ENCODE measurements around the gene MAPK9. TPM values are rescaled to one million over a fixed set of nuclear protein-coding genes. Genes with fewer than 3 reads are reported as not detected.
"Not testable (repeated sequence)": the region's sequence is repeated elsewhere in the genome, so short reads cannot be mapped to it uniquely, and the experiment has no call there.

Gene MAPK9
- total RNA-seq, 1 donor from 2014 or later = 41.6 TPM

DNA sequence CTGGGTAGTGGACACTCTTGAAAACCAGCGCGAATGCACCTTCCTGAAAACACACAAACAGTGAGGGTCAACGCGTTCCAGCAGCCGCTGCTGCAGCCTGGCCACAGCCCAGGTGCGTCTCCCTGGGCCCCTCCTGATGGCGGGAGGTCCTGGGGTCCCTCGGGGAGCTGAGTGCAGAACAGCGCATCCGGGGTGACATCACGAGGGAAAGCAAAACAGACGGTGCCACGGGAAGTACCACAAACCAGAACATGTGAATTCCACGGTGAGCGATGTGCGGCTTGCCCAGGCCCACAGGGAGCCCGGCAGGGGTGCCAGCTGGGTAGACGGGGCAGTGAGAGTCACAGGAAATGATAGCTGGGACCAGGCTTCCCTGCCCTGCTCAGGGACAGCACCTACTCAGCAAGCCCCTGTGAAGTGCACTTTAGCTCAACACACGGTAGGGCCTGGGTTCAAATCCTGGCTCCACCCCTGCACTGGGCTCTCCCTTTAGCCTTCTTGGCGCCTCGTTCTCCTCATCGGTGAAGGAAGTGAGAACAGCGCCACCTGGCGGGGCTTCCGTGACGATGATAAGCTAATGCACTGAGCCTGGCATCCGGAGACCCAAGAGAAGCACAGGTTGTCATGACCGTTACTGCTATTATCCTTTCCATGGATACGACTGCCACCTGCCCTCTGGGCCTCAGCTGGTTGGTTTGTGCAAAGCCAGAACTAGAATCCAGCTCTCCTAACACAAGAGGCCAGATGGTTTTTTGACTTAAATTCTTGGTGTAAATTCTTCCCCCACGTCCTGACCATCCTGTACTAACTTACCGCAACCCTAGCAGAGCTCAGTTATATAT, 36.6 kb upstream of the MAPK9 start:
- intact Hi-C loops (cut with micrococcal nuclease) = loop anchor here (1.0 kb wide), 2 partner anchors 25 to 35 kb away; partner anchors contain the start of gene GFPT2

DNA sequence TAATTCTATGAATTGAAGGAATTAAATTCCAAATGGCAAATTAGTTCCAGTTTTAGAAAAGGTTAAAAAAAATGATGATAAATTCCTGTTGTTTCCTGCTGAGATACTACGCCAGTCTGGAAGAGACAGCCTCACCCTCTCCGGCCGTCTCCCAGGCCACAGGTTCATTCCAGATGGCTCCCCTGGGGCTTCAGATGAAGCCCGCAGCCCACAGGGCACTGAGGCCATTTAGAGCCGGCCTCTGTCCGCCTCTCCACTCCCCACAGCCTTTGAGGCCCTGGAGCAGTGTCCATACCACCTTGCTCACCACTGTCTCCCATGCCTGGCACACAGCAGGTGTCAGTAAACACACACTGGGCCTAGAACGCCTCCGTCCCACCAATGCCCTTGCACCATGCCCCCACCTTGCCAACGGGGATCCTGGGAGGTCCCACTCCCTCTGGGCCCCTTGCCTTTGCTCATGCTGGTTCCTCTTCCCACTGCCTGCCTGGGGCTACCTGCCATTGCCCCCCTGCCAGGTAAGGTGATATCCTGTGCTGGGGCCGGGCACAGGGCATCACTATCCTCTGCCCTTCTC, 35.2 kb upstream of the MAPK9 start:
- intact Hi-C loops (cut with micrococcal nuclease) = no loop called here

DNA sequence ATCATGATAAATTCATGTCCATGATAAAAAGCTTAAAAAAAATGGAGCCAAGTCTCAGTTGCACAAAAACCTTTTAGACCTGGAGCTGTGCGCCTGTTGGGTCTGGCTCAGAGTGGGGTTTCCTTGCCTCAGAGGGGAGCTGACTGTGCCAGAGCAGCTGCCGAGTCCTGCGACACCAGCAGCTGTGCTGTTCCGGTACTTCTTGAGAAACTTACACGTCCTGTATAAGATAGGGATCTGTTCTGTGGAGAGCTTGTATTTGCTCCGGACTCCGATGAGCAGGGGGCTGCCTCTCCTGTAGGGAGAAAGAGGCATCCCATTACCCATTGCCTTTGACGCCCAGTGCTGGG, 32.7 kb upstream of the MAPK9 start:
- intact Hi-C loops (cut with micrococcal nuclease) = no loop called here

DNA sequence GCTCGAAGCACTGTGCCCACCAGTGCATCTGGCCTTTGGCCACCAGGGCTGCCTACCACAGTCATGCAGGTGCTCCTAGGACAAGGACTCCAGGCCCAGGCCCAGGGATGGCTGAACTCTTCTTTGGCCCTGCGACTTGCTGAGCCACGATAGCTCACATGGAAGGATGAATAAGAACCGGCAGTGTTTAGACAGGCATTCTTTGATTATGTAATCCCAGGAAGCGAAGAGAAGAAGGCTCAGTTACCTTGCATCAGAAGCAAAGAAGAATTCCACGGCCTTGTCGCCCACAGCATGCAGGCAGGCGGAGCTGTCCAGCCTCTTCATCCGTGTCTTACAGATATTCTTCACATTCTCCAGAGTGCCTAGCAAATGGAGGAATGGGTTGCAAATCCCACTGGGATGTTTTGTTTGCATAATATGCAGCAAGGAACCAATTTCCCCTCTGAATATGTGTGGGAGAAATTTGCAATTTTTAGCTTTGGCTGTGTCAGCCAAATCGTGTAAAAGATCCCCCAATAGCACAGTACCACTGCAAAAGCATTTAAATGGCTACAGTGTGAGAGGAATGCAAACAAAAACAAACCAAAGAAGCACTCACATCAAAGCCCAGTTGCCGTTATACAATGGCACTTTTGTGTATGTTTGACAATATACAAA, 32.2 kb upstream of the MAPK9 start:
- intact Hi-C loops (cut with micrococcal nuclease) = no loop called here

DNA sequence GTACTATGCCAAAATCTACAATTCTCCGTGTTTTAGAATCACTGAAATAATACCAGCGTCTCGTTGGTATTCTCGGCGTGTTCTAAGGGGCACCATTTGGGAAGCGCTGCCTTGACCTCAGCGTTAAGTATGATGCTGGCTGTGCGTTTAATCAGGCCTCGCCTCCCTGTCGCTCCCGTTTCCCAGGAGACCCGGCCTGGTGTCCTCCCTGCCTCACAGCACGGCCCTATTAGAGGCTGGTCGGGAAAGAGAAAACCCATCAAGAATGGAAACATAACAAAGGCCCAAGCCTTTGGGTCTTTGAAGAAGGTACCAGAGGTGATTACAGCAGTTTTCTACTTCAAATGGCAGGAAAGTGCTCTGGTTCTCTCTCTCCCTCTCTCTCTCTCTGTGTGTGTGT, 31.3 kb upstream of the MAPK9 start:
- intact Hi-C loops (cut with micrococcal nuclease) = no loop called here

DNA sequence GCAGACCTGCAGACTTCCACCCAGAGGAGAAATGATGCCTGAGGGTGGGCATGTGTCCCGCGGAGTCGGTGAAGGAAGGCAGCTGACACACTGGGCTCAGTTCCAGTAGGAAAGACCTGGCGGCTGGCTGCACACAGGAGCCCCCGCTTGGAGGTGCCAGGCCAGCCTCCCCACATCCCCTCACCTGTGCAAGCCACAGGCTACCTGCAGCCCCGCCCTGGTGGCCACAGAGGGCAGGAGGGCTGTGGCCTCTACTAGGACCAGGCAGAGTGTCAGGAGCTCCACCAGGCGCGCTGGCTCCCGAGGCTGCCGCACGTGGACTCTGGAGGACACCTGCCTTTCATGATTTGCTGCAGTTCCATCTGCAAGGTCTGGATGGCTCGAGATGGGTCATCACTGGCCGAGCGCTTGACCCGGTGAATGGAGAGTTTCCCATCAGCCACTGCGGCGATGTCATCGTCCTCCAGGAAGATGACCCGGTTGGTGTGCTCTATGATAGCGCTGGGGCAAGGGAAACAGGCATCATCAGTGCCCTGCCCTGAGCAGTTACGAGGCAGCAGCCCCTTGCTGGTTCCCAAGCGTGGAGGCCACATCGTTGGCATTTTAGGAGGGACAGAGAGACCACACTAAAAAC, 26.7 kb upstream of the MAPK9 start:
- intact Hi-C loops (cut with micrococcal nuclease) = no loop called here

DNA sequence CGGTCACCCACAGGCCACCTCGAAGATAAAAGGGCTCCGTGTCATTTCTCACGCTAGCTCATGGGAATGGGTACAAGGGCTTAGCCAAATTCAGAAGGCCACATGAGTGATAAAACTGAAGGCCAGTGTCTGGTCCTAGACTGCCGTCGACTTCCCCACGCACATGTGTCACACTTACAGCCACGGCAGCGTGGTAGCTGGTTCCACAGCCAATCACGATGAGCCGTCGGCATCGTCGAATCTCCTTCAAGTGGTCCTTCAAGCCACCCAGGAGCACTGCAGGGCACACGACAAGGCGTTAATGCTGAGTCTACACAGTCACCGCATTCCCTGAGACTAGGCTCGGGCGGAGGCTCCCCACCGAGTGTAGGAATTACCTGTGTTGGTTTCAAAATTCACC, 24.7 kb upstream of the MAPK9 start:
- intact Hi-C loops (cut with micrococcal nuclease) = no loop called here

DNA sequence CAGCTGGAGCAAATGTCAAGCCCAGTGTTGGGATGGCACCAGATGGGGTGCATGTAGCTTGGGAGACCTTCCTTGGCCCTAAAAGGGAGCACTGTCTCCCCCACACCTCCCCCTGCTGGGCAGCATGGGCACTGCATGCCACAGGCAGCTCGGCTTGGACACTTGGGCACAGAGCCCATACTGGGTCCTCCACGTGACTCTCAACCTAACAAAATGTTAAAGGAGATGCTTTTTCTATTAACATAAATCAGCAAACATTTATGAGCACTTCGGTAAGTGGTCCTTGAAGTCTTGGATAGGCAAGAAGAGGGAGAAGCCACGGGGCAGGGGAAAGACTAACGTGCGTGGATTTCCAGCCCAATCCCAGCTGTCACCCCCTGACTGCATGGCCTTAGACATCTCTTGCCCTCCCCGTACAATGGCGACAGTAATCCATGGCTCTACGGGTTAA, 23.9 kb upstream of the MAPK9 start:
- intact Hi-C loops (cut with micrococcal nuclease) = loop anchor here (1.0 kb wide), 3 partner anchors 22 to 188 kb away; no protein-coding TSS in a partner anchor

DNA sequence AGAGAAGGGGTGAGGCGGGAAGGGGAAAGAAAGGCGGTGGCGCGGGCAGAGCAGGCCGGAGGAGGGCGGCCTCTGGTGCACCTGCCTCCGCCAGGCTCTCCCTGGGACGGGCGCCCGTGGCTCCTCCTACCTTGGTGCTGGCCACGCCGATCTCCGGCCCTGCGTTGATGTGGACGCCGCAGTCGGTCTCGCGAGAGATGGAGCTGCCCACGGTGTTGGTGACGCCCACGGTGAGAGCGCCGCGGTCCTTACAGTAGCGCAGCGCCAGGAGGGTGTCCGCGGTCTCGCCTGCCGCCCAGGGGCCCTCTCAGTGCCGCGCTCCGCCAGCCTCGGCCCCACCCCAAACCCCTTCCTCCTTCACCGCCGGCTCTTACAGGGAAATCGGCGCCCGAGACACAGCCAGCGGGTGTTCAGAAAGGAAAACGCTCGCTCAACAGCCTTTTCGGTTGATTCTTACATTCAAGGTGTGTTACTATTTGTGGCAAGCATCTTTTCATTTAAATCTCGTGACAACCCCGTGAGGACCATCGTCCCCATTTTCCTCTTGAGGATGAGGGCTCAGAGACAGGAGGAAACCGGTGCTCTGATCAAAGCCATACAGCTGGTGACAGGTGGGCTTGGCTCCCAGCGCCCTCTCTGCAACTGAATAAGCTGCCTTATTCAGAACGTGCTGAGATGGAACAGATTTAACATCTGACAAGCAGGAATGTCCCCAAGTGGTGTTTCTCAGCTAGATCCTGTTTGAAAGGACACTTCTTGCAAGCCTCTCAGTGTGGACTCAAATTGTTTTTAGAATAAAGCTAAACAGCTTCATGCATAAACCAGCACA, 22.0 kb upstream of the MAPK9 start:
- intact Hi-C loops (cut with micrococcal nuclease) = no loop called here

DNA sequence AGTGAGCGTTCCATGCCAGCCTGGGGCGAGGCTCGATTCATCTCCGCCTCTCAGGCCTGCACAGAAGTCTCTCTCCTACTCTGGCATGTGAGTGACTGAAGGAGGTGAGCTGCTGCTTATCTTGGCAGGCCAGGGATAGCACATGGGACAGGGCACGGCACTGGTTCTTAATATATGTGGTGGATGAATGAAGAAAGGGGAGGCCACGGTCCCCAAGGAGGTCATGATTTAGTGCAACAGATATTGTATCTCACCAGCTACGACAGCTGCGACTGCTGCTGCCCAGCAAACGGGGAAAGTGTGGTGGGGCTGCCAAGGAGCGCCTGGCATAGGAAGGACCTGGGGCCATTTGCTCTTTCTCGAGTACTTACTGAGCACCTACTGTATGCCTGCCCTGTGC, 19.3 kb upstream of the MAPK9 start:
- intact Hi-C loops (cut with micrococcal nuclease) = no loop called here

DNA sequence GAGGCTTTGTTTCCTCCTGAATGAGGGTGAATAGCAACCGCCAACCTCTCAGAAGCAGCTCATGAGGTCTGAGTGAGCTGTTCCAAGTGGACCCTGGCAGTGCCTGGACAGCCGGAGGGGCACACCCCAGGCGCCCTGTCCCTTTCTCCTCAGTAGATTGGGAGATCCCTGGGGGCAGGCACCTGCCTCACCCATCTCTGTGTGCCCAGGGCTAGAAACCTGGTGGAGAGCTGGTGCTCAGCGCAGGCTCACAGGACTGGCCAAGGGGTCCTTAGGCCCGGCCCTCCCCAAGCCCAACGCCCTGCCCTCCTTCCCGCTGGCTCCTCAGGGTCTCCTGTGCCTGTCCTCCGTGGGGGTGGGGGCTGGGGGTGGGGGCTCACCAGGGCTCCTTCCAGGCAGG, 14.9 kb upstream of the MAPK9 start:
- intact Hi-C loops (cut with micrococcal nuclease) = no loop called here

DNA sequence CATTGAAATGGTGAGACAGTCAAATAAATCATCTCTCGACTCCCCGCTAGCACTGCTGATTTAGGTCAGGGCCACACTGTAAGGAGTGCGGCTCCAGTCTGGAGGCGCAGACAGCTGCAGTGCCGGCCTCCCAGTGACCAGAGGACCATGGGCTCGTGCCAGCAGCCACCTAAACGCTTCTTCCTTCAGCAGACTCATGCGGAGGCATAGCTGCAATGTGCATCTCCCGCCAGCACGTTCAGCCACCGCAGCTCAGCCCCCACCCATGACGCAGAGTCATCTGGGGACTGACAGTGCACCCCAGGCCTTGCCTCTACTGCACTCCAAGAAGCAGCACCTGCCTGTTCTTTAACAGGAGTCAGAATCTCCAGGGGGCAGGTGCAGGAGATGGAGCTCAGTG, 13.6 kb upstream of the MAPK9 start:
- intact Hi-C loops (cut with micrococcal nuclease) = no loop called here

DNA sequence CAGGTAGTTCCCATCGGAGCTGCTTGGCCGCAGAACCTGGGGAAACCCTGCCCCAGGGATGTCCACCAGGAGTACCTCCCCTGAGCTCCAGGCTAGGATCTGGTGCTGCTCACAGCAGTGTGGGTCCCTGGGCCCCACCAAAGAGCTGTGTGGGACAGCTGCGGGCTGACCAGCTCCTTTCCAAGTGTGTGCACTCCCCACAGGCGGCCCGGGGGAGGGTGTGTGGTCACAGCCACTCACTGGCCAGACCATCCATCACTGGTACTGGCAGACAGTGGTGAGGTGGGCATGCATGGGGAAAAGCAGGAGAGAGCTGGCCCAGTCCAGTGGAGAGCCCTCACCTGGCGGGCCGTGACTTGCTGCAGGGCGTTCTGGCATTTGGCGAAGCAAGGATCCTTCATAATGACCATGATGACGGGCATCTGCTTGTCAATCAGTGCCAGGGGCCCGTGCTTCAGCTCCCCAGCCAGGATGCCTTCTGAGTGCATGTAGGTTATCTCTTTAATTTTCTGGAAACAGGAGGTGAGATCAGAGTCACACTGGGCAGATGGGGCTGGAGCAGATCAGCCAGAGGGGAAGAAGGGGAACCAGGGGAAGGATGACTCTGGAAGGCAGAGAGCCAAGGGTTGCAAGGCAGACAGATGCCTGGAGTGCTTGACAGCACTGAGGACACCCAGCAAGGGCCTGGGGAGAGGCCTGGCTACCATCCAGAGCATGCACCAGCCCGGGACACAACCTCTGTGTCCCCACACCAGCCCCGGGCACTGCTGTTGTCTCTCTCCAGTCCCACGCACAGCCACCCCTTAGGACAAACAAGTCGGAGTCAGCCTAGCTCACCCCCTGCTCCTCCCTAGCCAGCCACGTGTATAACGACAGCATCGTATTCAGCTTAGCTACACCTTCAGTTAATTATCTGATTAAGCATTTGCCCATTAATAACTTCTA, 12.8 kb upstream of the MAPK9 start:
- intact Hi-C loops (cut with micrococcal nuclease) = no loop called here

DNA sequence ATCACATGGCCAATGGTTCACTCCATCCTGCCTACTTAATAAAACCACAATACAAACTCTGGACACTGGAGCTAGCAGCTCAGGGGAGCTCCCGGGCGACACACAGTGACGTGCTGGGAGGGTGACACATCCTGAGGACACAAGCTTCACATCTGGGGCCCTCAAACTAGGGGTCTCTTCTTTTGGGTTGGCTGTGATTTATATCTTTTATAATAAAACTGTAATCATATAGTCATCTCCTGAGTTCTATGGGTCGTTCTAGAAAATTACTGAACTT, 12.1 kb upstream of the MAPK9 start:
- intact Hi-C loops (cut with micrococcal nuclease) = no loop called here

DNA sequence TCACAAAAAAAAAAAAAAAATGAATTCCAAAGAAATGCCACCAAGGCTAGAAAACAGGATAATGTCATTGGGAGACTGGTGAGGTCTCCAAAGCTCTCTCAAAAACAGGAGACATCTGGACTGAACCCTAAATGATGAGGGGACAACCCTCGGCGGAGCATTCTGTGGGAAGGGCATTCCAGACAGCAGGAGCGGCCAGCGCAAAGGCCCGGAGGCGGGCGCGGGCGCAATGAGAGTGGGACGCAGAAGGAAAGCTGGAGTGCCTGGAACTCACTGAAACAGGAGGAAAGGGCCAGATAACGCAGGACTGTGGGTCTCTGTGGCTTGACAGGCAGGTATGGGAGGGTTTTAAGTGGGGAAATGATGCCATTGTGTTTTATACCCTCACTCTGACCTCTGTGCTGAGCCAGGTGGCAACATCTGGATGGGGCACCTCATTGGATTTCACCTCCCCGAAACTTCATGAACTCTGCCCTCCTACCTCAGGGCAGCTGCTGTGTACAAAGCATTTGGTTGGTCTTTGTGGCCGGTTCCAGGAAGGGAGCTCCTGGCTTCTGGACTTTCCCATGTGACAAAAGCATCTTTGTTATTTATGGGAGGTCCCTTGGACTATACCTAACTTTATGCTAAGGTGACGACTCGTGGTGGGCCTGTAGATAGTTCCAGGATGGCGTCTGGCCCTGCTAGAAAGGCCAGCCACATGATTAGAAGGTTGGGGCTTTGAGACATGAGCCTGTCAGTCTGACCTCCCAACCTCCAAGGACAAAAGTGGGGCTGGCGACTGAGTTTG, 11.5 kb upstream of the MAPK9 start:
- intact Hi-C loops (cut with micrococcal nuclease) = no loop called here

DNA sequence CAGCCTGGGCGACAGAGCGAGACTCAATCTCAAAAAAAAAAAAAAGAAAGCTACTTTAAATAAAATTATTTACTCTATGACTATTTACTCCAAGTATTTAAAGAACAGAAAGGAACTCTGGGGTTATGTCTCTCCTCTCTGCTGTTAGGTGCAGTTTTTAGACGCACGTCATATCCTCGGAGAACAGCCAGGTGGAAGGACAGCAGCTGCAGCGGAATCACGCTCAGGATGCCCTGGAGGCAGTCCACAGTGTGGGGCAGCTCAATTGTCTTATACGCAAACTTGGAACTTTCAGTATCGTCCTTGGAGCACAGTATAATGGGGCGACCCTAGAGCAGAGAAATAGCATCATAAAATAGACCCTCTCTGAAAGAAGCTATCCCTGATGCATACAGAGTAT, 10.4 kb upstream of the MAPK9 start:
- intact Hi-C loops (cut with micrococcal nuclease) = no loop called here

DNA sequence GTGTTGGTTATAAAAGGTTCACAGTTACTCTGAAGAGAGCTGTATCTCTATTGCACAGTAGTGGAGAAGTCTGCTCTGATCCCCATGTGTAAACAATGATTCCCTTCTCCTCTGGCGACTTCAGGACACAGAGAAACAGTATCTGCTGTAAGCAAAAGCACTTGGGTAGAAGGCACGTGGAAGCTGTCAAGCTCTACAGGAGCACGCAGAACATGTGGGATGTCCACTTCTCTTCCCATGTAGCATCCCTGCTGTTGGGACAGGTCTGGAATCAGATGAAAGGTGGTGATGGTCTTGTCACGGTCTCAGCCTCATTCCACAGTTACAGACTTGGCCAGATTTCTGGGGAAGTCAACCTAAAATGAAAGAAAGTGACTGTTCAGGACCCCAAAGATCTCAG, 9.4 kb upstream of the MAPK9 start:
- intact Hi-C loops (cut with micrococcal nuclease) = no loop called here

DNA sequence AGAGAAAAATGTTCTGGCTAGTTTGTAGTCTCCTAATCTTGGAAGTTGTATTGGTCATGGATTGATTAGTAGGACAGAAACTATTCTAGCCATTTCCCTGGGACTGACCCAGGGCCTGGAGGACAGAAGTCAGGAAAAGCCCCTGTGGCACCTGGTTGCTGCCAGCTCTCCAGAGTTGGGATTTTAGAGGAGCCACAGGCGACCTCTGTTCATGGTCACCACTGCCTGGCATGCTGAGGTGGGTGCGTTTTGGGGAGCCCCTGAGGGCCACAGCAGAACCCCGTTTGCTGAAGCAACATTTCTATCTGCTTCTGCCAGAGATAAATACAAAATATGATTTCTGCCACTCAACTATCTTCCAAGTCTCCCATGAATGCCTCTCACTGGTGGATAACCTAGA, 7.6 kb upstream of the MAPK9 start:
- intact Hi-C loops (cut with micrococcal nuclease) = no loop called here

DNA sequence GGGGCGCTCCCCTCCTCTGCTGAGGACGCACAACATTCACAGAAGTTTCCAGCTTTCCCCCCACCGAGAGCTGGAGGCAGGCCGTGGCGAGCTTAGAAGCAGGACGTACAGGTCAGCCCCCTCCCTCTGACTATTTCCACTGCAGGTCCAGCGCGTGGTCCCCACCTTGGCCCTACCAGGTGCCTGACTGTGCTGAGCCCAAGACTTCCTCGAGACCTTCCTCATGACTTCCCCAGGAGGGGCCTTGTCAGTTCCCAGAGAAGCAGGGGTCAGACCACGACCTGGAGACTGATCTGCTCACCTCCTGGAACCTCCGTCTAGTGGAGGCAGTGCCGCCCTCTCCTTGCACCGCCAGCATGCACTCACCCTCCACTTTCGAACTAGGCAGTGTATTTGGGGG, 7.1 kb upstream of the MAPK9 start:
- intact Hi-C loops (cut with micrococcal nuclease) = not testable (repeated sequence)
